GM10248 (cell line): ENCODE measurements around the gene MICB.

Experiments used
- CTCF ChIA-PET: fragments of 300-600 bp; sonication (Branson Sonifier 250); formaldehyde crosslinking; extraction: SDS; loops from one replicate; lab custom pipeline; 2021; ENCODE audit warnings: antibody characterized with exemption; lab: Yijun Ruan, JAX
- POLR2A ChIA-PET: fragments of 350-650 bp; sonication (Branson Sonifier 250); formaldehyde crosslinking; extraction: SDS; loops from one replicate; lab custom pipeline; 2020; ENCODE audit warnings: antibody characterized with exemption; lab: Yijun Ruan, JAX
- DNase-seq: peaks from one replicate; pipeline ENCODE4 v3.0.0; 2012; ENCODE audit errors: extremely low spot score
- TF ChIP-seq, protein P1 (sequence below): IDR thresholded peaks from 2 replicates; pipeline ENCODE4 v1.5.1; 2012; ENCODE audit warnings: mild to moderate bottlenecking, low read depth; ENCODE audit errors: extremely low read depth, missing control alignments, control extremely low read depth

The MICB gene

DNA sequence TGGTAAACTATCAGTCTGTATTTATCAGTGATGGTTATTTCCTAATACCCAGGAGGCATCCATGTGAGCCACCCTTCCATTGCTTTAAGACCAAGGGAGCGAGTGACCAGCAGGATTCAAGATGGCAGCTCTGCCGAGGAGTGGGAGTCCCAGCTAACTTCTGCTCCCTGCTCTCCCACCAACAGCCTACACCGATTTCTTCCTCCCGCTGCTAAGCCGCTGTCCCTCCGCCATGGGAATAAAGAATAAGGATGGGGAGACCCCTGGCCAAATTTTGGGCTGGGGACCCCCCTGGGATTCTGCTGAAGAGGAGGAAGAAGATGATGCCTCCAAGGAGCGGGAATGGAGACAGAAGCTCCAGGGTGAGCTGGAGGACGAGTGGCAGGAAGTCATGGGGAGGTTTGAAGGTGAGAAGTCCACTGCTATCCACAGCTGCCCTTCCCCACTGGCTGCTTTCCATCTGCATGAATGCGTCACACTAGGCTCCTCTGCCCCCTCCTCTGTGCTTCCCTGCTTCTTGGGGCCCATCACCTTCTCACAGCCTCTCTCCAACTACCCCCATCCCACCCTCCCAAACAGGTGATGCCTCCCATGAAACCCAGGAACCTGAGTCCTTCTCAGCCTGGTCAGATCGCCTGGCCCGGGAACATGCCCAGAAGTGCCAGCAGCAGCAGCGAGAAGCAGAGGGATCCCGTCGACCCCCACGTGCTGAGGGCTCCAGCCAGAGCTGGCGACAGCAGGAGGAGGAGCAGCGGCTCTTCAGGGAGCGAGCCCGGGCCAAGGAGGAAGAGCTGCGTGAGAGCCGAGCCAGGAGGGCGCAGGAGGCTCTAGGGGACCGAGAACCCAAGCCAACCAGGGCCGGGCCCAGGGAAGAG is 59.7 kb downstream of the MICB start:
- CTCF ChIA-PET: interaction anchor here (0.9 to 54.8 kb wide), 4 partner anchors 11 to 273 kb away, joined by 3 to 2725 read pairs (median 31); partner anchors contain the start of genes ATP6V1G2, LST1, LTA and LTB
- TF ChIP-seq, protein P1, sequence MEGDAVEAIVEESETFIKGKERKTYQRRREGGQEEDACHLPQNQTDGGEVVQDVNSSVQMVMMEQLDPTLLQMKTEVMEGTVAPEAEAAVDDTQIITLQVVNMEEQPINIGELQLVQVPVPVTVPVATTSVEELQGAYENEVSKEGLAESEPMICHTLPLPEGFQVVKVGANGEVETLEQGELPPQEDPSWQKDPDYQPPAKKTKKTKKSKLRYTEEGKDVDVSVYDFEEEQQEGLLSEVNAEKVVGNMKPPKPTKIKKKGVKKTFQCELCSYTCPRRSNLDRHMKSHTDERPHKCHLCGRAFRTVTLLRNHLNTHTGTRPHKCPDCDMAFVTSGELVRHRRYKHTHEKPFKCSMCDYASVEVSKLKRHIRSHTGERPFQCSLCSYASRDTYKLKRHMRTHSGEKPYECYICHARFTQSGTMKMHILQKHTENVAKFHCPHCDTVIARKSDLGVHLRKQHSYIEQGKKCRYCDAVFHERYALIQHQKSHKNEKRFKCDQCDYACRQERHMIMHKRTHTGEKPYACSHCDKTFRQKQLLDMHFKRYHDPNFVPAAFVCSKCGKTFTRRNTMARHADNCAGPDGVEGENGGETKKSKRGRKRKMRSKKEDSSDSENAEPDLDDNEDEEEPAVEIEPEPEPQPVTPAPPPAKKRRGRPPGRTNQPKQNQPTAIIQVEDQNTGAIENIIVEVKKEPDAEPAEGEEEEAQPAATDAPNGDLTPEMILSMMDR: no peak
- POLR2A ChIA-PET: interaction anchor here (0.6 to 5.5 kb wide), 4 partner anchors 9 to 656 kb away, joined by 4 to 94 read pairs (median 6); partner anchors contain the start of genes NCR3 and TNF
- DNase-seq: no peak

DNA sequence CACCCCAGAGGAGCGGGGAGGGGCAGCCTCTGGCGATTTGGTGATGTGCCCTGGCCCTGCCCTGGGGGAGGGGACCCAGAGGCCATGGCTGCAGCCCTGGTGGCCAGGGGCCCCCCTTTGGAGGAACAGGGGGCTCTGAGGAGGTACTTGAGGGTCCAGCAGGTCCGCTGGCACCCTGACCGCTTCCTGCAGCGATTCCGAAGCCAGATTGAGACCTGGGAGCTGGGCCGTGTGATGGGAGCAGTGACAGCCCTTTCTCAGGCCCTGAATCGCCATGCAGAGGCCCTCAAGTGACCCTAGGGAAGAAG is 60.3 kb downstream of the MICB start:
- DNase-seq: no peak
- POLR2A ChIA-PET: interaction anchor here (1.2 to 5.5 kb wide), 3 partner anchors 11 to 35 kb away, joined by 4 to 94 read pairs (median 6); partner anchors contain the start of genes NCR3, NFKBIL1 and TNF
- TF ChIP-seq, protein P1: no peak
- CTCF ChIA-PET: interaction anchor here (1.2 to 54.8 kb wide), 4 partner anchors 8 to 34 kb away, joined by 7 to 2725 read pairs (median 31); partner anchors contain the start of genes ATP6V1G2, LST1, LTA and LTB

DNA sequence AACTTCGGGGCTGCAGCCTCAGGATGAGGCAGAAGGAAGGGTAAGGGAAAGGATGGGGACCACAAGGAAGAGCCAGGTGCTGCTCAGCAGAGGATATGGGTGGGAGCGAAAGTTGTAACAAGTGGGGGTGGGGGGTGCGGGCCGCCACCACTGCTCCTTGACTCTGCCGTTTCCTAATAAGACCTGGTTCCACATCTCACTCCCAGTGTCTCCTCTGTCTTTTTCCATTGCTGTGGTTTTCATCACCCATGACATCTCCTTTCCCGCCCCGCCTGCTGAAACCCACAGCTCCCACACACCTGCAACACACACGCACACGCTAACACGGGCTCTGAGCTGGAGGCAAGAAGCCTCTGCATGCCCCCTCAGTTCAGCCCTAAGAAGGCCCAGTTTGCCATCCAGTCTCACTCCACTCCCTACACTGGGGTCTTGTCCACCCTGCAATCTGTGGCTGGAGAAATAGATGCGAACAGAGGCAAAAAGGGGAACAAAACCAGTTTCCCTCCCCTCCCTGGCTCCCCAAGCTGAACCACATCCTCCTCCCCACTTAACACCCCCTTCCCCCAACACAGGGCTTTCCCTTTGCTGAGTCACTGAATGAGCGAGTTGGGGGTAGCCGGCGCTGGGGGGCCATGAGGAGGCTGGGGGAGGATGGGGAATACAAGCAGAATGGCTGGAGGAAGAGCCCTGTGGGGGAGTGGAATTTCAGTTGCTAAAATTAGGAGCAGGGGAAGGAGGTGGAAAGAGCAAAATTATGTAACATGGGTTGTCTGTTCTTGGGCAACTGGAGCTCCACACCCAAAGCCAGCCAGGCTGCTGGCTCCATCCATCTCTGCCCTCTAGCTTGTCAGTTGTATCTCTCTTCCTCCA is 60.9 kb downstream of the MICB start:
- ChIA-PET CTCF (interaction anchor here (1.2 to 54.8 kb wide), 6 partner anchors 7 to 62 kb away, joined by 4 to 2725 read pairs (median 18); partner anchors contain the start of genes ATP6V1G2, LST1, LTA and LTB), POLR2A (interaction anchor here (0.8 to 5.5 kb wide), 7 partner anchors 9 to 34 kb away, joined by 3 to 94 read pairs (median 6); partner anchors contain the start of genes DDX39B, NCR3, NFKBIL1 and TNF)
- TF ChIP-seq, protein P1: no peak
- DNase-seq: peak; percentile 80

DNA sequence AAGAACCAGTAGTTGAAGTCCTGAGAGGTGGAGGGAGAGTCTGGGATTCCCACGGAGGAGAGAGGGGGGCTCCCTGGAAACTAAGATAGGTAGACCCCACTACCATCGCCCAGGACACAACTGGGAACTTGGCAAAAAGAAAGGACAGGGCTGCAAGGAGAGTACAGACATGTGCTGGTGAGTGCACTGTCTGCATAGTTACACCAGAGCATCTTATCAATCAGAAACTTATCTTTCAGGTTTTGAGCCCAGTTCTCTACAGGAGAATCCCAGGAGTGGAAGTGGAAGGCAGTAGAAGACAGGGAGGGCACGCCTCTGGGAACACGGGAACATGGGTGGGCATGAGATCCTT is 61.6 kb downstream of the MICB start:
- ChIA-PET CTCF (interaction anchor here (1.2 to 54.8 kb wide), 6 partner anchors 8 to 63 kb away, joined by 4 to 2725 read pairs (median 18); partner anchors contain the start of genes ATP6V1G2, LST1, LTA and LTB), POLR2A (interaction anchor here (1.1 to 5.5 kb wide), 5 partner anchors 9 to 18 kb away, joined by 4 to 94 read pairs (median 6); partner anchors contain the start of genes DDX39B, NFKBIL1 and TNF)
- DNase-seq: no peak
- TF ChIP-seq, protein P1: no peak

- TF ChIP-seq, protein P1: no peak
- ChIA-PET POLR2A (interaction anchor here (0.7 to 5.5 kb wide), 4 partner anchors 9 to 19 kb away, joined by 3 to 94 read pairs (median 8); partner anchors contain the start of genes DDX39B and TNF), CTCF (interaction anchor here (1.1 to 54.8 kb wide), 6 partner anchors 9 to 63 kb away, joined by 3 to 2725 read pairs (median 18); partner anchors contain the start of genes ATP6V1G2, LST1, LTA and LTB)
- peak; percentile 74 for DNase-seq
These were observed 62.2 kb downstream of the MICB start for GRCh38 chr6:31559958-31560696.
